ENCODE data around the gene TIMP2. TPM values are rescaled to one million over a fixed set of nuclear protein-coding genes. Genes with fewer than 3 reads are reported as not detected.
A peak's percentile ranks its signal among the peaks of the same experiment; 100 is the strongest.

TIMP2 gene
- total RNA-seq, 1 donor from 2014 or later = 318 TPM

DNA sequence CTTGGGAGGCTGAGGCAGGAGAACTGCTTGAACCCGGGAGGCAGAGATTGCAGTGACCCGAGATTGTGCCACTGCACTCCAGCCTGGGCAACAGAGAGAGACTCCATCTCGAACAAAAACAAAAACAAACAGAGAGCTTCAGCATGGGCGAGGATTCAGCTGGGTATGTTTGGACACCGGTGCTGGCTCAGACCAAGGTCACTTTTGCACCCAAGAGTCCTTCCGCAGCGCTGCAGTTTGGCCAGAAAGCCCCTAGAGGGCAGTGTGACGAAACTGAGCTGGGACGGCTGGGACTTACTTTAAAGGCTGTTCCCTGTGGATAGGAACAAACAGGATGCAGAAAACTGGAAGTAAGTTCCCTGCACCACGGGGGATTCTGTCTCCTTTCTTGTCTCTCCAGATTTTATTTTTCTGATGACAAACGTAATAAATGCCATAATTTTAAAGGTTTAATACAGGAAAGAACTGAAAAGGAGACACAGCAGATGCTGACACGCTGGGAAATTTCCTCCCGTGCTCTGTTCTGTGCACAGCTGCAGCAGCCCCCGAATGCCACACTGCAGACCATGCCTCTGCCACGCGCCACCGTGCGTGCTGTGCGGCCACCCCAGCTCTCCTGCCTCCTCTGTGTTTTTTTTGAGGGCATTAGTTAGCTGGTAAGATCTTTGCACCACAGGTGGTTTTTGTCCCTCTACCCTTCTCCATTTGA is 59.4 kb downstream of the TIMP2 start:
- no peaks in the 10 kb centered on the region for H3K27me3 ChIP-seq
- DNase-seq = peak; percentile 84
- peaks cover 31% of the 10 kb centered on the region for H3K36me3 ChIP-seq
- TF ChIP-seq CTCF (IDR thresholded peaks at IDR 0.05) = peak; percentile 94
- H3K4me1 ChIP-seq = peaks cover 13% of the 10 kb centered on the region
- H3K4me3 ChIP-seq = no peak overlapping the region
- ATAC-seq = peak; percentile 91
- no peak overlapping the region for H3K27ac ChIP-seq
- intact Hi-C loops (cut with DNase I) = no loop called here
- H3K9me3 ChIP-seq = no peaks in the 10 kb centered on the region

GRCh38 chr17:78864117-78864516 is 61.1 kb downstream of the TIMP2 start:
- intact Hi-C loops (cut with DNase I) = loop anchor here (5.0 kb wide), 1 partner anchor 108 kb away; no protein-coding TSS in a partner anchor
- no peak for TF ChIP-seq CTCF (IDR thresholded peaks at IDR 0.05)
- DNase-seq = no peak
- Histone ChIP-seq H3K9me3 (no peaks in the 10 kb centered on the region), H3K4me3 (no peak overlapping the region), H3K4me1 (peaks cover 13% of the 10 kb centered on the region), H3K27me3 (no peaks in the 10 kb centered on the region), H3K27ac (no peak overlapping the region), H3K36me3 (peaks cover 15% of the 10 kb centered on the region)
- ATAC-seq = no peak

DNA sequence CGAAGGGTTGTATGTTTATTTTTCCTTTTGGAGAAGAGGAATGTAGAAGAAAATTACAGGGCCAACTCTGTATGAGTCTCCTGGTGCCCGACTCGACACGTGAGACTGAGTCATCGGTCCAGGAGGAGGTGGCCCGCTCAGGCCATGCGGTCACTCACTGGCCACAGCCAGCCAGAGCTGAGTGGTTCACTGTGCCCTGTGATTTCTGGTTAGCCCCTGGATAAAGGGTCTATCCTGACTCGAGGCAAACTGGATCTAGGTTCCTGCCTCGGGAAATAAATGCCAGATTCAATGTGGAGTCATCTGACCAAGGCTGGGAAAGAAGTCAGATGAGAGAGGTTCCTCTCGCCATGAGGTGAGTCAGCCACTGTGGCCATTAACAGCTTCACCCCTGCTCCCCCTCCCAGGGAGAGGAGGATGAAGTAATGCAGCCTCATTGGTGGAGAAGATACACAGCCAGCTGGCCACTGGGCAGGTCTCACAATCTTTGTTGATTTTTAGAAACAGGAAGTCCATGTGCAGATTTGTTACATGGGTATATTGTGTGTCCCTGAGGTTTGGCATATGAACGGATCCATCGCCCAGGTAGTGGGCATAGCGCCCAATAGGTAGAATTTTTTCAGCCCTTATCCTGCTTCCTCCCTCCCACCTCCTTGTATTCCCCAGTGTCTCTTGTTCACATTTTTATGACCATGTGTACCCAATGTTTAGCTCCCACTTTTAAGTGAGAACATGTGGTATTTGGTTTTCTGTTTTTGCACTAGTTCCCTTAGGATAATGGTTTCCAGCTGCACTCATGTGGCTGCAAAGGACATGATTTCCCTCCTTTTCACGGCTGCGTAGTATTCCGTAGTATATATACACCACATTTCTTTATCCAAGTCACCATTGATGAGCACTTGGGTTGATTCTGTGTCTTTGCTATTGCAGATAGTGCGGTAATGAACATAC is 62.8 kb downstream of the TIMP2 start:
- H3K27ac ChIP-seq = peak overlapping the region; percentile 65
- no peak overlapping the region for H3K4me3 ChIP-seq
- H3K9me3 ChIP-seq = no peaks in the 10 kb centered on the region
- intact Hi-C loops (cut with DNase I) = loop anchor here (5.0 kb wide), 1 partner anchor 110 kb away; no protein-coding TSS in a partner anchor
- H3K27me3 ChIP-seq = no peaks in the 10 kb centered on the region
- H3K4me1 ChIP-seq = peaks cover 13% of the 10 kb centered on the region
- no peak for TF ChIP-seq CTCF (IDR thresholded peaks at IDR 0.05)
- peak; percentile 92 for ATAC-seq
- H3K36me3 ChIP-seq = peaks cover 12% of the 10 kb centered on the region
- DNase-seq = peak; percentile 83

DNA sequence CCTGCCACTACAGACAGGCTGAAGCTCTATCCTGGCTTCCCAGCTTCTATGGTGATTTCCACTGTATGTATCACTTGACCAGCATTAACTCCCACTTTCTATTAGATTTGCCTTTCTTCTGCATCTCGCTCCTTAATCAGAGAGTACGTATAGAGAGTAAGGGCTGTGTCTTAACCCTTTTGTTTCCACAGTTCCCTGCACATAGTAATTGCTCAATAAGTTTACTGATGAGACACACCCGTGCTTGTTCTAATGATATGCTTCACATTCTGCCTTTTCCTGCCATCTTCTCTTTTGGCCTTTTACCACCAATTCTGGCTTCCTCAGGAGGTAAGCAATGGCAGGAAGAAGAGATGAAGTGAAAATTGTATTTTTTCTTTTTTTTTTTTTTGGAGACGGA is 64.0 kb downstream of the TIMP2 start:
- ATAC-seq (no peak), DNase-seq (no peak)
- Histone ChIP-seq H3K27ac (peak overlapping the region; percentile 65), H3K9me3 (no peaks in the 10 kb centered on the region), H3K36me3 (peaks cover 23% of the 10 kb centered on the region), H3K4me1 (peaks cover 13% of the 10 kb centered on the region), H3K27me3 (no peaks in the 10 kb centered on the region), H3K4me3 (no peak overlapping the region)
- intact Hi-C loops (cut with DNase I) = loop anchor here (5.0 kb wide), 1 partner anchor 111 kb away; no protein-coding TSS in a partner anchor
- TF ChIP-seq CTCF (IDR thresholded peaks at IDR 0.05) = no peak

GRCh38 chr17:78859051-78859450 is 66.1 kb downstream of the TIMP2 start:
- H3K27me3 ChIP-seq = no peaks in the 10 kb centered on the region
- no peaks in the 10 kb centered on the region for H3K9me3 ChIP-seq
- intact Hi-C loops (cut with DNase I) = no loop called here
- no peak for ATAC-seq
- H3K4me3 ChIP-seq = no peak overlapping the region
- DNase-seq = no peak
- no peak overlapping the region for H3K27ac ChIP-seq
- no peak for TF ChIP-seq CTCF (IDR thresholded peaks at IDR 0.05)
- H3K4me1 ChIP-seq = peaks cover 9% of the 10 kb centered on the region
- peaks cover 39% of the 10 kb centered on the region for H3K36me3 ChIP-seq
